Measurements from ENCODE around the gene GNG5.
"Not testable (repeated sequence)": the region's sequence is repeated elsewhere in the genome, so short reads cannot be mapped to it uniquely, and the experiment has no call there.

GNG5 gene

DNA sequence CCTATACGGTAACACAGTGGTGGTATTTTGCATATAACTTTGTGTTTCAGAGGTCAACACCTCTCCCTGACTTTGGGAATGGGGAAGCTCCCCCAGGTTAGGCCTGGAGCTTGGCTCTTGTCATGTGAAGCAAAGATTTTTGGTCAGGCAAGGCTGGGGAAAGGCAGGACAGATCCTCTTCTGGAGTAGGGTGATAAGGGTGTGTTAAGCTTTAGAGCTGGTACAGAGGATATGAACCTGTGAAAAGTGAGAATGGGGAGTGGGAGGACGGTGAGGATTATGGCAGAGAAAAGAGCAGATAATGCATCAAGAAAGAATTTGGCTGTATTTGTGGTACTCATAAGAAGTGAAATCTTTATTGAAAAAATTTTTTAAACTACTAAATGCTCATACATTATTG is 25.1 kb downstream of the GNG5 start:
- DNase-seq, result no peak

DNA sequence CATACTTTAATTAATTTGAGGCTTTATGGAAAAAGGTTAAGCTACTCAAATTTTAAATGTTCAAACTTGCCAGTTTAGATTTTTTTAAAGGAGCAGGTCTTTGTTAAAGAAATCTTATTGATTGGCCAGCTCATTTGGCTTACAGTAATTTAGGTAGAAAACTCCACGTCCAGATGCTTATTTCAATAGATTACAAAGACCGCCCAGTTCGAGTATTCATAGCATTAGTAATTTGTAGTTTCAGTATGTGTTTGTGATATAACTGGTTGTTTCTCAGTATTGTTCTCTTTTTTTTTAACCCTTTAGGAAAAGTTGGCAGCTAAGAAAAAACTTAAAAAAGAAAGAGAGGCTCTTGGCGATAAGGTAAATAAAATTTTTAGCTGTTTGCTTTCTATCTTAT is 25.7 kb downstream of the GNG5 start:
- DNase-seq, result no peak

DNA sequence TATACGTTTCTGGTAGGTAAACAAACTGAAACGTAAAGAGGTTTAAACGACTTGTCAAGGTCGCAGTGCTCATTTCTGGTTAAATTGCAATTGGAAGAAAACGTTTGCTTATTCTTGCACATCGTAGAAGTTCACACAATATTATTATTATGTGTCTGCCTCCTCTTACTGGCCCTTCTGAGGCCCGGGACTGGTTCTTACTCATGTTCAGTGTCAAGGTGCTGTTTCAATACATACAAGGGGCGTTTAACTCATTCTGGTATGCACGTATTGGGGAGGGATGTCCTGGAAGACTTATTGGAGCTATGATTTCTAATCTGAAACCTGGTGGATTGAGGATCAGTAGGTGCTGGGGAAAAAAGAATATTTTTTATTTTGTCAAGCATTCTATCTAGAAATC is 26.4 kb downstream of the GNG5 start:
- peak; percentile 39 for DNase-seq

DNA sequence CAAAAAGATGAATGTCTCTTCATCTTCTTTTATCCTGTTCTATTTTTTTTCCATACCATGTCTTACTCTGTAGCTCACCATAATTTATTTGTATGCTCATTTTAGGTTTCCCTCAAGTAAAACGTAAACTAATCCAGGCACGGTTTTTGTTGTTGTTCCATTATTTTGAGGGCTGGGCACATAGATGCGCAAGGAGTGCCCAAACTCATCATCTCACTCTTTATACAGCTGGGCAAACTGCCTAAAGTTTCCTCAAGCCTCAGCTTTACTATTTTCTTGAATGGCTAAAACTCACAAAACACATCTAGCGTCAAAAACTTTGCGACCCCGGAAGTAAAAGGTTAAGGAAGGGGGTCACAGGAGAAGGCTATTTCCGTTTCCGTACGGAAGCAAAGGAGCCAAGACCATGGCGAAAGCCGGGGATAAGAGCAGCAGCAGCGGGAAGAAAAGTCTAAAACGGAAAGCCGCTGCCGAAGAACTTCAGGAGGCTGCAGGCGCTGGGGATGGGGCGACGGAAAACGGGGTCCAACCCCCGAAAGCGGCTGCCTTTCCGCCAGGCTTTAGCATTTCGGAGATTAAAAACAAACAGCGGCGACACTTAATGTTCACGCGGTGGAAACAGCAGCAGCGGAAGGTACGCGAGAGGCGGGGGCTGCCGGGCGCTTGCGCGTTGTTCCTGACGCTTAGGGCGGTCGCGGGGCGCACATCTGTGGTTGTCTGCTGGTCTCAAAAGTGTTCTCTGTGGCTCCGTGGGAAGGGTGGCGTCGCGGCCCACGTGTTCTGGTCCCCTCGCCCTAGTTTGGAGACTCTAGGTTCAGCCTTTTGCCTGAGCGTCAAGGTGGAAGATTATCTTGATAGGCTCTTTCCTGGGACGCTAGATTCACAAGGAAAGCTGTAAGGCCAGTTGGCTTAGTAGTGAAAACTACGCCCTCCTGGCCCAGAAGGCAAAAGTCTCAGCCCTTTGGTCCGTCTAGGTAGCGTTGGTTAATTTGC is 27.2 kb downstream of the GNG5 start, which contains the start of gene RPF1:
Gene RPF1, plus strand, starts transcription at position 391 of the 993 bp plus-strand sequence. Its CDS starts 16 bp downstream, at position 407.
- DNase-seq, result peak; percentile 89

DNA sequence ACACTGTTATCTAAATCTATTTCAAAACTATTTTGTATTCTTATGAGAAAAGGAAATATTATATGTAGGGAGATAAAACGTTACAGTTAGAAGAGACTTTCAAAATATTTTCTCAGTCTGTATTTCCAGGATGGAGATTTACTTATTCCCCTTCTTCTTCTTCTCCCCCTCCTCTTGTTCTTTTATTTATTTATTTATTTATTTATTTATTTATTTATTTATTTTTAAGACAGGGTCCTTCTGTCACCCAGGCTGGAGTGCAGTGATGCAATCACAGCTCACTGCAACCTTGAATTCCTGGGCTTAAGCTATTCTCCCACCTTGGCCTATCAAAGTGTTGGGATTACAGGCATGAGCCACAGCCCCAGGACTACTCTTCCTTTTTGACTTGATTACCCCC is 30.2 kb downstream of the GNG5 start:
- DNase-seq, result no peak

DNA sequence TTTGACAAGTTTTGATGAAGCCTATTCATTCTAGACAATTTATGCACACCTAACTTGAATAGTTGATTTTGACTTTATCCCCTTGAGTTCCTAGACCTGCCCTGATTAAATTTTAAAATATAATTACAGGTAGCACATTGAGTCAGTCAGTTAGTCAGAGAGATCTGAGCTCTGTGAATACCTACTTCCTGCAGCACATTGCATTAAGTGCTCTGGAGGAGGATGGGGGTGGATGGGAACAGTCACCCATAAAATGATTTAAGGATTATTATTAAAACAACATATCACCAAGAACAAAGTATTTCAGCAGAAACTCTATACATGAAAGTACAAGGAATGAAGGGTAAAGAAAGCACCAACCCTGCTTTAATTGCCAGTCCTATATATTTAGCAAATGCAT is 39.1 kb downstream of the GNG5 start:
- DNase-seq, result no peak

DNA sequence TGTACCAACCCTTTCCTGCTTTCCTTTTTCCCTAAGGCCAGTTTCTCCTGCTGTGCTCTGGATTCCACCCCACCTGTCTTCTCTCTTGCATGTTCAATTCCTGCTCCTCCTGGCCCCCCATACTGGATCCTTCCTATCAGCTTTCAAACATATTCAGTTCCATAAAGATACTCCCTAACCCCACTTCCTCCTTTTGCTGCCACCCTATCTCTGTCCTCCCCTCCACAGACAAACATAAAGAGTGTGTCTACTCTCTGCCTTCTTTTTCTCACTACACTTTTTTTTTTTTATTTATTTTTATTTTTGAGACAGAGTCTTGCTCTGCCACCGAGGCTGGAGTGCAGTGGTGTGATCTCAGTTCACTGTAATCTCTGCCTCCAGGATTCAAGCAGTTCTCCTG is 44.3 kb downstream of the GNG5 start:
- DNase-seq, result no peak

DNA sequence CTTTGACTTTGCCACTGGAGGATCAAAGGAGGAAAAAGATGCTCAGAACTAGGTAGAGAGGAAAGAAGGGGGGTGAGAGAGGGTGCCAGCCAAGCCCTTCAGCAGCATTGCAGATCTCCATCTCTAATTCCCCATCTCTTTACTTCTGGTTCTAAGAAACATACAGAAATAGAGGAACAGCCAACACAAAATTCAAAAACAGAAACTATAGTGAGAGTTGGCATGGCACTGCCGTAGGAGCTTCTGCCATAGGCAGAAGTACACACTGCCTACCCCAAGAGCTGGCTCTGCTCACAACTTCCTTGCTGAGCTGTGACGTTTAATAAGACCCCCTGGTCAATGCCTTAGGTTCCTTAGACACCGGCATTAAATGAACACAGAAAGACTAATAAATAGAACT is 53.9 kb downstream of the GNG5 start:
- no peak for DNase-seq

DNA sequence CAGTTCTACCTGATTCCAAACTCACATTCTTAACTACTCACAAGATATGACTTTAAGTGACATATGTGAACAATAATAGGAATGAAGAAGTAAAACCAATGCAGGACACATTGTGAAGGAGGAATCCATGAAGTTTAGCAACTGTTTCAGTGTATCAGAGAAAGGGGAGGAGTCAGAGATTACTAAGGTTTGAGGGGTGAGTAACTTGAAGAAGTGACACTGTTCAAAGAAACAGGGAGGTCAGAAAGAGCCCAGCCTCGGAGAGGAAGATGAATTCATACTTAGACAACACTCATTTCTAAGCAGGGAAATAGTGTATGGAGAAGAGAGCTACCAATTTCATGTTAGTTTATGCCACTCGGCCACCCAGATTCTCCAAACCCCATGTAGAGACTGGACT is 55.5 kb downstream of the GNG5 start:
- no peak for DNase-seq

DNA sequence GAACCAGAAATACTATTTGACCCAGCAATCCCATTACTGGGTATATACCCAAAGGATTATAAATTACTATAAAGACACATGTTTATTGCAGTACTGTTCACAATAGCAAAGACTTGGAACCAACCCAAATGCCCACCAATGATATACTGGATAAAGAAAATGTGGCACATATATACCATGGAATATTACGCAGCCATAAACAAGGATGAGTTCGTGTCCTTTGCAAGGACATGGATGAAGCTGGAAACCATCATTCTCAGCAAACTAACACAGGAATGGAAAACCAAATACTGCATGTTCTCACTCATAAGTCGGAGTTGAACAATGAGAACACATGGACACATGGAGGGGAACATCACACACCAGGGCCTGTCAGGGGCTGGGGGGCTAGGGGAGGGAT is 57.7 kb downstream of the GNG5 start:
- not testable (repeated sequence) for DNase-seq

Data from DMS53 (cell line).